Measurements from ENCODE around the gene GPC2. TPM values are rescaled to one million over a fixed set of nuclear protein-coding genes. Genes with fewer than 3 reads are reported as not detected.

GPC2 gene
- polyA plus RNA-seq, 1 donor (not counting 4 experiments of a cell fraction or from before 2014, with no cell fraction given): 0.55 TPM

- H3K4me1 ChIP-seq (ENCODE audit: control insufficient read depth, extremely low read depth, insufficient read depth, low read length): peaks cover 10% of the 10 kb centered on the region
- no peak for TF ChIP-seq CTCF (optimal IDR thresholded peaks at IDR 0.05 in 1 of 3, IDR thresholded peaks at IDR 0.05 in 1 of 3, conservative IDR thresholded peaks at IDR 0.05 in 1 of 3; ENCODE audit: extremely low read depth in 1 of 3, insufficient read depth in 2 of 3, low read length in 3 of 3)
- no peak for TF ChIP-seq EZH2 (IDR thresholded peaks at IDR 0.05; ENCODE audit: low read length)
- FAIRE-seq: no peak
These were observed 55.1 kb downstream of the GPC2 start for GRCh38 chr7:100122067-100122466.

GRCh38 chr7:100120733-100121036 lies 56.5 kb downstream of the GPC2 start:
- H3K9ac ChIP-seq (ENCODE audit: control insufficient read depth, extremely low read depth, insufficient read depth, low read length): no peak overlapping the region
- H4K20me1 ChIP-seq (ENCODE audit: control insufficient read depth, extremely low read depth, insufficient read depth, low read length): peaks cover 3% of the 10 kb centered on the region
- no peak overlapping the region for H3K27ac ChIP-seq (ENCODE audit: control insufficient read depth, insufficient read depth, low read length)
- H3K9me3 ChIP-seq (ENCODE audit: control insufficient read depth, low read depth, low read length): no peaks in the 10 kb centered on the region
- H3K4me3 ChIP-seq (ENCODE audit: control insufficient read depth in 2 of 3, extremely low read depth in 1 of 3, insufficient read depth in 2 of 3, low read depth in 1 of 3, low read length in 3 of 3): peak overlapping the region in 1 of 3 experiments; percentile 69
- dilution Hi-C loops (cut with MboI; ENCODE audit: extremely low pct_ligation_motif_present, low sequenced_read_pairs): no loop called here
- H3K79me2 ChIP-seq (ENCODE audit: control insufficient read depth, insufficient read depth, low read length): peaks cover 15% of the 10 kb centered on the region
- no peaks in the 10 kb centered on the region for H3K27me3 ChIP-seq (ENCODE audit: control insufficient read depth, extremely low read depth, insufficient read depth, low read length)
- TF ChIP-seq EZH2 (IDR thresholded peaks at IDR 0.05; ENCODE audit: low read length) (no peak), CTCF (optimal IDR thresholded peaks at IDR 0.05 in 1 of 3, IDR thresholded peaks at IDR 0.05 in 1 of 3, conservative IDR thresholded peaks at IDR 0.05 in 1 of 3; ENCODE audit: extremely low read depth in 1 of 3, insufficient read depth in 2 of 3, low read length in 3 of 3) (no peak)
- peak overlapping the region; percentile 92 for H3K4me2 ChIP-seq (ENCODE audit: control insufficient read depth, extremely low read depth, insufficient read depth, low read depth, low read length)
- peaks cover 10% of the 10 kb centered on the region for H3K4me1 ChIP-seq (ENCODE audit: control insufficient read depth, extremely low read depth, insufficient read depth, low read length)
- no peaks in the 10 kb centered on the region for H3K9me1 ChIP-seq (ENCODE audit: control insufficient read depth, extremely low read depth, insufficient read depth, low read length)
- DNase-seq (ENCODE audit: low read depth, low spot score) (no peak), FAIRE-seq (no peak)
- peaks cover 0 to 2% of the 10 kb centered on the region in 2 experiments for H3K36me3 ChIP-seq (ENCODE audit: control insufficient read depth in 2 of 2, extremely low read depth in 1 of 2, insufficient read depth in 2 of 2, low read length in 2 of 2)
- no peak overlapping the region for H2AFZ ChIP-seq (ENCODE audit: control insufficient read depth, low read length)

More at GRCh38 chr7:100122067-100122466, 55.1 kb downstream of the GPC2 start:
- Histone ChIP-seq H2AFZ (ENCODE audit: control insufficient read depth, low read length) (no peak overlapping the region), H3K9me3 (ENCODE audit: control insufficient read depth, low read depth, low read length) (no peaks in the 10 kb centered on the region), H3K27me3 (ENCODE audit: control insufficient read depth, extremely low read depth, insufficient read depth, low read length) (no peaks in the 10 kb centered on the region), H3K9me1 (ENCODE audit: control insufficient read depth, extremely low read depth, insufficient read depth, low read length) (no peaks in the 10 kb centered on the region), H3K79me2 (ENCODE audit: control insufficient read depth, insufficient read depth, low read length) (peaks cover 15% of the 10 kb centered on the region), H4K20me1 (ENCODE audit: control insufficient read depth, extremely low read depth, insufficient read depth, low read length) (peaks cover 3% of the 10 kb centered on the region), H3K36me3 (ENCODE audit: control insufficient read depth in 2 of 2, extremely low read depth in 1 of 2, insufficient read depth in 2 of 2, low read length in 2 of 2) (peaks cover 0 to 2% of the 10 kb centered on the region in 2 experiments), H3K9ac (ENCODE audit: control insufficient read depth, extremely low read depth, insufficient read depth, low read length) (no peak overlapping the region), H3K27ac (ENCODE audit: control insufficient read depth, insufficient read depth, low read length) (no peak overlapping the region), H3K4me2 (ENCODE audit: control insufficient read depth, extremely low read depth, insufficient read depth, low read depth, low read length) (no peak overlapping the region), H3K4me3 (ENCODE audit: control insufficient read depth in 2 of 3, extremely low read depth in 1 of 3, insufficient read depth in 2 of 3, low read depth in 1 of 3, low read length in 3 of 3) (no peak overlapping the region)
- no peak for DNase-seq (ENCODE audit: low read depth, low spot score)
- dilution Hi-C loops (cut with MboI; ENCODE audit: extremely low pct_ligation_motif_present, low sequenced_read_pairs): no loop called here
